Esophagus muscularis mucosa (tissue), 4 donors: ENCODE measurements around the gene CREM.

Experiments used
- EP300 ChIP-seq: sonication (generic); formaldehyde crosslinking; IDR thresholded peaks from one replicate; pipeline ENCODE4 v1.6.1; 2017; ENCODE audit warnings: antibody characterized with exemption
- POLR2A ChIP-seq: fragments of 450-650 bp; IDR thresholded peaks from one replicate; pipeline ENCODE4 v1.6.1; 2017; ENCODE audit warnings: antibody characterized with exemption, moderate library complexity, mild to moderate bottlenecking, low read depth
- POLR2AphosphoS5 ChIP-seq, 2 donors: sonication (generic); formaldehyde crosslinking; IDR thresholded peaks; one replicate each; pipeline ENCODE4 v1.6.1; 2017; ENCODE audit warnings: antibody characterized with exemption in 2 of 2
- TF ChIP-seq, protein P1 (sequence below), 3 experiments: fragments of 200-600 bp in 2 of 3; fragments of 450-650 bp in 1 of 3; sonication (generic) in 2 of 3; IDR thresholded peaks; one replicate each; pipeline ENCODE4 v1.5.1; 2017 to 2019; ENCODE audit warnings: antibody characterized with exemption in 3 of 3, mild to moderate bottlenecking in 2 of 3, moderate library complexity in 1 of 3

DNA sequence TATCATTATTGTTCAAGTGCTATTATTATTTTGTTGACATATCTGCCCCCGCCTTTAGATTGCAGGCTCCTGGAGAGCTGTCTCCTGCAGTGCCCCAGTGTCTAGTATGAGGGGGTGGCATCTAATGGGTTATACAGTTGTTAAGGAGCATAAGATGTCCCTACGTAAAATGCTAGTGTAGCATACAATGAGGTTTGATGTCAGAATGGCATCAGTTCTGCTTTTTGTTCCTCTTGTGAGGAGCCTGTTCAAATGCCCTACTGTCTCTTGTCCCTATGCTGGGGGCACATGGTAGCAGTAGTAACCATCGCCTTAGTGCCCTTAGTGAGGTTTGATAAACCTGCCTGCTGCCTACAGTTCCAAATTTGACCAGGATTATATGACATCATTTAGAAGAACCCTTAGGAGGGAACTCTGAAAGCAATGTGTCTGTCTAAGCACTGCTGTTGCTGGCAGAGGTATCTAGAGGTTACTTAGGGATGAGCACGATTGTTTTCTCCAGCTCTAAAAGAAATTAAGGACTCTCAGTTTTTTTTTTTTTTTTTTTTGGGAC lies 9.7 kb downstream of the CREM start:
- TF ChIP-seq POLR2A (no peak), POLR2AphosphoS5 (IDR thresholded peaks at IDR 0.05) (no peak), EP300 (no peak)
- TF ChIP-seq, protein P1, sequence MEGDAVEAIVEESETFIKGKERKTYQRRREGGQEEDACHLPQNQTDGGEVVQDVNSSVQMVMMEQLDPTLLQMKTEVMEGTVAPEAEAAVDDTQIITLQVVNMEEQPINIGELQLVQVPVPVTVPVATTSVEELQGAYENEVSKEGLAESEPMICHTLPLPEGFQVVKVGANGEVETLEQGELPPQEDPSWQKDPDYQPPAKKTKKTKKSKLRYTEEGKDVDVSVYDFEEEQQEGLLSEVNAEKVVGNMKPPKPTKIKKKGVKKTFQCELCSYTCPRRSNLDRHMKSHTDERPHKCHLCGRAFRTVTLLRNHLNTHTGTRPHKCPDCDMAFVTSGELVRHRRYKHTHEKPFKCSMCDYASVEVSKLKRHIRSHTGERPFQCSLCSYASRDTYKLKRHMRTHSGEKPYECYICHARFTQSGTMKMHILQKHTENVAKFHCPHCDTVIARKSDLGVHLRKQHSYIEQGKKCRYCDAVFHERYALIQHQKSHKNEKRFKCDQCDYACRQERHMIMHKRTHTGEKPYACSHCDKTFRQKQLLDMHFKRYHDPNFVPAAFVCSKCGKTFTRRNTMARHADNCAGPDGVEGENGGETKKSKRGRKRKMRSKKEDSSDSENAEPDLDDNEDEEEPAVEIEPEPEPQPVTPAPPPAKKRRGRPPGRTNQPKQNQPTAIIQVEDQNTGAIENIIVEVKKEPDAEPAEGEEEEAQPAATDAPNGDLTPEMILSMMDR (IDR thresholded peaks at IDR 0.05), result no peak
